Muscle of leg (tissue), 11 donors: Measurements from ENCODE around the gene TBC1D22B. TPM values are rescaled to one million over a fixed set of nuclear protein-coding genes. Genes with fewer than 3 reads are reported as not detected.

Experiments used
- DNase-seq: peaks from one replicate; pipeline ENCODE4 v3.0.0; 2013
- H3K27ac ChIP-seq: one replicate; pipeline ENCODE4 v1.5.1; 2013; ENCODE audit warnings: mild to moderate bottlenecking, low read length, control low read depth
- H3K27me3 ChIP-seq: one replicate; pipeline ENCODE4 v1.6.1; 2013; ENCODE audit warnings: low read length; ENCODE audit not compliant: control insufficient read depth, insufficient read depth
- H3K36me3 ChIP-seq: one replicate; pipeline ENCODE4 v1.6.1; 2013; ENCODE audit warnings: low read length; ENCODE audit not compliant: control insufficient read depth, insufficient read depth
- H3K4me1 ChIP-seq: one replicate; pipeline ENCODE4 v1.6.1; 2013; ENCODE audit warnings: low read length; ENCODE audit not compliant: control insufficient read depth, insufficient read depth
- H3K4me3 ChIP-seq: one replicate; pipeline ENCODE4 v1.5.1; 2013; ENCODE audit warnings: low read length, control low read depth
- H3K9me3 ChIP-seq: replicated peaks from 2 replicates; pipeline ENCODE4 v1.6.1; 2013; ENCODE audit warnings: low read depth, low read length; ENCODE audit not compliant: control insufficient read depth
- WGBS: methylation state at CpG from one replicate; pipeline ENCODE4 v1.1.5; 2013; ENCODE audit warnings: missing lambda C conversion rate; ENCODE audit not compliant: insufficient coverage; 5-methylcytosine and 5-hydroxymethylcytosine counted together
- polyA plus RNA-seq, 8 donors: library from polyadenylated mRNA; unstranded; fragments of 120-200 nt; gene quantifications; one replicate each; pipeline versions ENCODE4 v1.2.1 to v1.2.3, GENCODE V29; 2013; ENCODE audit warnings: inconsistent platforms in 1 of 8, low replicate concordance in 1 of 8; ENCODE audit not compliant: insufficient read length in 8 of 8, insufficient read depth in 1 of 8
- total RNA-seq: library from RNA; stranded (reverse); fragments of 120-200 nt; gene quantifications from one replicate; pipeline ENCODE4 v1.2.4, GENCODE V29; 2013

The TBC1D22B gene
- total and polyA plus RNA-seq, 9 donors = 3.9 to 8.3 (median 7.0) TPM

DNA sequence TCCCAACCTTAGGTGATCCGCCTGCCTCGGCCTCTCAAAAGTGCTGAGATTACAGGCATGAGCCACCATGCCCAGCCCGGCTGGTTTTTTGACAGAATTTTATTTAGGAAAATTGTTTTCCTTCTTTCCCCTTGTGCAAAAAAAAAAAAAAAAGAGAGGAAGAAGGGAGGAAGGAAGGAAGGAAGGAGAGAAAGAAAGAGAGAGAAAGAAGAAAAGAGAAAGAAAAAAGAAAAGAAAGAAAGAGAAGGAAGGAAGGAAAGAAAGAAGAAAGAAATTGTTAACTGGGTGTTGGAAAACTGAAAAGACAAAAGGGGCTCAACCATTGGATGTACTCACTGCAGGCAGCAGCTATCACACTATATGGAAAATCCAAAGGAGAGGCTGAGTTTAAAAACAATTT lies 94.8 kb downstream of the TBC1D22B start:
- DNase-seq = no peak
- H3K36me3 ChIP-seq = no peaks in the 10 kb centered on the region
- no peak overlapping the region for H3K4me3 ChIP-seq
- H3K27me3 ChIP-seq = no peaks in the 10 kb centered on the region
- no peak overlapping the region for H3K27ac ChIP-seq
- H3K9me3 ChIP-seq = no peaks in the 10 kb centered on the region
- peaks cover 11% of the 10 kb centered on the region for H3K4me1 ChIP-seq
- no CpG with 5 or more reads among the region's 3 CpGs for WGBS

DNA sequence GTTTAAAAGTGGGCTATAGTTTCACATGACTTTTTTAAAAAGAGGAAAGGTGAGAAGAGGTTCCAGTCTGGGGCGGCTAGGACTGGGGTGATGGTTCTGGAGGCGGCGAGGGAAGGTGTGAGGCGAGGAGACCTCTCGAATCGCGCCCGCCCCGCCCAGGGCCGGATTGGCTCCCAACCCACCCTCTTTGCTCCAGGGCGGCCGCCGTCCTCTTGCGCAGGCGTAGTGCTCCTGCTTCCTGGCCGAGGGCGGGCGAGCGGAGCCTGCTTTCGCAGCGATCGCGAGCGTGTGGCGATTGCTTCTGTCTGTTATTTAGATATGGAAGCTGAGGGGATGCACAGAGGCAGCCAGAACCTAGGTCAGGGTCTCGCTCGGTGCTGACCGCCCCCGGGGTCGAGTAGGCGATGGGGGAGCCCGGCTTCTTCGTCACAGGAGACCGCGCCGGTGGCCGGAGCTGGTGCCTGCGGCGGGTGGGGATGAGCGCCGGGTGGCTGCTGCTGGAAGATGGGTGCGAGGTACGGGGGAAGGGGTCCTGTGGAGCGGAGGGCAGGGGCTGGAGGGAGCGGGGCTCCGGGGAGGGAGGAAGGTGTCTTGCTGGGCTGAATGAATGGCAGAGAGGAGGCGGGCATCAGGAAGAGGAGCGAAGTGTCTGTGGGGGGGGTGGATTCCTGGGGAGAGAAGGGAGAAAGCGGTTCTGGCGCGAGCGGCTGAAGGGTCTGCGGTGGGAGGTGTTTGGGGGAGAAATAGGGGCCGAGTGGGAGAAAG lies 96.4 kb downstream of the TBC1D22B start, which contains the start of gene RNF8:
Gene RNF8 (plus strand): TSS at position 223 of the 765 bp plus-strand sequence. CDS start 182 bp downstream, at position 405.
- peak; percentile 95 for DNase-seq
- H3K27me3 ChIP-seq = no peaks in the 10 kb centered on the region
- peaks cover 11% of the 10 kb centered on the region for H3K4me1 ChIP-seq
- no peaks in the 10 kb centered on the region for H3K9me3 ChIP-seq
- 1% methylated on average over 40 of the region's 54 CpGs for WGBS
- peak within 1 kb of the TSS; percentile 84 for H3K27ac ChIP-seq
- no peaks in the 10 kb centered on the region for H3K36me3 ChIP-seq
- peak within 1 kb of the TSS; percentile 97 for H3K4me3 ChIP-seq

DNA sequence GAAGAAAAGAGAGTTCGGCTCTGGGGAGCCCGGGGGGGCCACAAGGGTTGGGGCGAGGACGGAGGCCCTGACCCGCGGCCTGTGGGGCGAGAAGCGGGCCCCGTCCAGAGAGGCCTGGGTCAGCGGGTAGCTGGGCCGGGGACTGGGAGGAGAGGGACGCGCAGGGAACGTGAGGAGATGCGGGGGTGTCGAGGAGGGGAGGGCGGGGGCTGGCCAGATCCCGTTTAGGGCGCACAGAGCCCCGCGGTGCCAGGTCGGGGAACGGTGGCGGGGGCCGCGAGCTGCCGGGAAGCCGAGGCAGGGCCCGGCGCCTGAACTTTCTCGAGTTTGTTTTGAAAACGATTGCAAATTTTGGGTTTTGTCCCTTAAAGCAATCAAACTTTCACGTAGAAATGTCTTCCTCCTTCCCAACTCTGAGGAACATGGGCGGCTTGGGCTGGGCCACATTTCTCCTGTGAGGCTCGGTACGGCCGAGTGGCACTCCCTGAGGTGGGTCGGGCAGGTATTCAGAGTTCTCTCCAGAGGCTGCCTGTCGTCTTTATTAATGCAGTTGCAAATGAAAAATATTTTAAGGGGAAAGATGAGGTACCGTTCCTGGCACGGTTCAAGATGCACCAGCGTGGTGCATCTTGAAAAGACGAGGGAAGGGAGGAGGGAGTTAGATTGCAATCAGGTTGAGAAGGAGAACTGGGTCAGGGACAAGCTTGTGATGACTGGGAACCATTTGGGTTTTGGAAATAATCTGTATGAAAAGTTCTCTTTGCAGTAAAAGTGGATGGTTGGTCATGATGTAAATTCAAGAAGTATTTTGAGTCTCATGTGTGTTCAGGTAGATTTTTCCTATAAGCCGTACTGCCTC lies 97.2 kb downstream of the TBC1D22B start:
- peak; percentile 27 for DNase-seq
- Histone ChIP-seq H3K36me3 (no peaks in the 10 kb centered on the region), H3K27ac (peak overlapping the region; percentile 84)

DNA sequence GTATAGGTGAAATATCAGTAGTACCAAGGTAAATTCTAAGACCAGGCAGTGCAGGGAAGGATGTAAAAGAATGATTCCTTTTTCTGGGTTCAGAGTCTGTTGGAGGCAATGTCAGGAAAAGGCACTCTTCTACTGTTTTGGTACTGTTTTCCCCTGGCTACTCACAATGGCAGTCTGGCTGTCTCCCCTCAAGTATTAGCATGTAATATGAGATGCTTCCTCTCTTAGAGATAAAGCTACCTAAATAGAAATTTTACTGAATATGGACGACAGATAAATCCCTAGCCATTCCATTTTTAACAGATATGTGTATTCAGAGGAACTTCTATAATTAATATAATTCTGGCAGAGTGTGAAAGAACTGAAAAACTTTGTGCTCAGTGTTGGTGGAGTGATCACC lies 99.7 kb downstream of the TBC1D22B start:
- no CpG with 5 or more reads among the region's 1 CpG for WGBS
- Histone ChIP-seq H3K9me3 (no peaks in the 10 kb centered on the region), H3K36me3 (peaks cover 5% of the 10 kb centered on the region), H3K27me3 (no peaks in the 10 kb centered on the region), H3K4me3 (no peak overlapping the region), H3K27ac (no peak overlapping the region), H3K4me1 (peaks cover 11% of the 10 kb centered on the region)
- DNase-seq = no peak

More for the DNA sequence above, 97.2 kb downstream of the TBC1D22B start:
- Histone ChIP-seq H3K4me3 (peak overlapping the region; percentile 97), H3K27me3 (no peaks in the 10 kb centered on the region), H3K4me1 (peaks cover 11% of the 10 kb centered on the region), H3K9me3 (no peaks in the 10 kb centered on the region)
- WGBS = 1% methylated on average over 41 of the region's 44 CpGs

DNA sequence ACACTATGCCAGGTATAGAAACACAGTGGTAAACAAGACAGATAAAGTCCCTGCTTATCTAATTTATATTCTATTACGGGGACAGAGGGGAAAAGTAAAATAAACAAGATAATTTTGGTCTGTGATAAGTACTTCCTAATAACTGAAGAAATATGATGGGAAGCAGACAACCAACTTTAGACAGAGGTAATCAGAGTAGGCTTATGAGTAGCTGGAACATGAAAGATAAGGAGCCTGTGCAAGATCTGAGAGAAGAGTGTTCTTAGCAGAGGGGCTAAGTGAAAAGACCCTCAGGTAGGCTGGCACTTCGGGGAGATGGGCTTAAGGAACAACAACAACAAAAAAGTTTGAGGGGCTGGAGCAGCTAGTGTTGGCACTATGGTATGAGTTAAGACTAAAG lies 100.3 kb downstream of the TBC1D22B start:
- Histone ChIP-seq H3K4me1 (peaks cover 11% of the 10 kb centered on the region), H3K27me3 (no peaks in the 10 kb centered on the region), H3K4me3 (no peak overlapping the region), H3K36me3 (peaks cover 5% of the 10 kb centered on the region), H3K27ac (no peak overlapping the region), H3K9me3 (no peaks in the 10 kb centered on the region)
- DNase-seq = no peak
- 83% methylated on average over 1 of the region's 2 CpGs for WGBS

DNA sequence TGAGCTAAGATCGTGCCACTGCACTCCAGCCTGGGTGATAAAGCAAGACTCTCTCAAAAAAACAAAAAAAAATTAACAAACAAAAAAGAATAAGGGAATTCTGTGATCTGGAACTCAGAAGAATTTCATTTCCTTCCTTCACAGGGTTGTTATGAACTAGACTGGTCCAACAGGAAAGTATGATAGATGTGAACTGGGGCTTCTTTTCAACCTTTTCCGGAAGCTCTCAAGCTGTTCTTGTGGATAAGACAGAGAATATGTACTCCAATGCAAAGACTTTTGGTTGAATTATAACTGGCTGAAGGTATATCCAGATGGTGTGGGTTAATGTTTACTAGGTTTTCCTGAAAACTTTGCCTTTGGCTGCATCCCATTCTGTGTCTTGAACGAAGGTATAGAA lies 101.5 kb downstream of the TBC1D22B start:
- Histone ChIP-seq H3K9me3 (no peaks in the 10 kb centered on the region), H3K27me3 (no peaks in the 10 kb centered on the region), H3K4me1 (peaks cover 6% of the 10 kb centered on the region), H3K27ac (no peak overlapping the region), H3K4me3 (no peak overlapping the region), H3K36me3 (peaks cover 5% of the 10 kb centered on the region)
- DNase-seq = no peak
- 87% methylated on average over 1 of the region's 3 CpGs for WGBS

DNA sequence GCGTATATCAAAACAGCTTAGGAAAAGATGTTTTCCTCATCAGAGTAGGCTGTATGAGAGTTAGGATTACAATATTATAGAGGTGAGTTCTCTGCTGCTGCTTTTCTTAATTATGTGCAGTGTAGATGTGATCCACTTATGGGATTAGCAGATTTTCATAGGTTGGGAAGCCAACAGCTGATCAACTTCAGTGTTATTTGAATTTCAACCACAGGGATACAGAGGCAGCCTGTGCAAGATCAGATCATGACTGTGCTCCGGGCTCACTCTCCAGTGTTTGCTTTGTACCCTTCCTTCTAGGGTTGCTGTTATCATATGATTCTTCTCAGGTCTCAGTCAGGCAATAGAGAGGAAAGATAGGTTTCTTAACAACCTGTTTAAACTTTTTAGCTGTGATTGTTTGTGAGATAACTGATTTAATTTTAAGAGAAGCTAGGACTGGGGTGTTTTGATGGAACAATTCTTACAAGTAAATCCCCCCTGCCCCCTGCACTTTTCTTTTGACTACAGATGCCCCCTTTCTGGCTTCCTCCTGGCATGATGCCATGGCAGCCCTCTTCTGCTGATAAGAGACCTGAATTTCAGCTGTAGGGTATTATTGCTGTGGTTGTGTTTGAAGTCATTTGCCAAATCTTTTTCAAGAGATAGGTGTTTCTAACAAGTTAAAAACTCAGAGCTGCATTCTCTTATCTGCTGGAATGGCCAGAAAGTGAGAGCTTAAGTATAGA lies 104.7 kb downstream of the TBC1D22B start:
- Histone ChIP-seq H3K27ac (no peak overlapping the region), H3K36me3 (peaks cover 7% of the 10 kb centered on the region), H3K27me3 (no peaks in the 10 kb centered on the region), H3K4me3 (no peak overlapping the region), H3K4me1 (no peaks in the 10 kb centered on the region), H3K9me3 (no peaks in the 10 kb centered on the region)
- WGBS = 100% methylated on average over 1 of the region's 2 CpGs
- DNase-seq = no peak

DNA sequence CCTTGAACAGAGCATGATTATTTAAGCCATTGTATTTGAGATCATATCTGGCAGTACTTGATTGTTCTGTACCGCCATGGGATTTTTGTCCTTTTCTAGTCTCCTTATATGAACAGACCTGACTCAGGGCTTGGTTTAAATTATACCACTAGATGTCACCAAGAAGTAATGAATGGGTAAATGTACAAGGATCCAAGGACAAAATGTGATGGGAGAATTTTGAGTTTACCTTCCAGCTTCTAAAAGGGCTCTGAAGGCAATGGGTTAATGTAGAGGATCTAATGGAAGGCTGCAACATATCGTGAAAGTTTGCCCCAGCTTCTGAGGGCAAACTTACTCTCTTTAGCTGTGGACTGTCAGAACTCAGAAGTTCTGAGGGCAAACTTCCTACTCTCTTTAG lies 108.2 kb downstream of the TBC1D22B start:
- WGBS = no CpG with 5 or more reads among the region's 2 CpGs
- Histone ChIP-seq H3K27me3 (no peaks in the 10 kb centered on the region), H3K4me1 (peaks cover under 1% of the 10 kb centered on the region), H3K36me3 (peaks cover 24% of the 10 kb centered on the region), H3K4me3 (no peak overlapping the region), H3K9me3 (no peaks in the 10 kb centered on the region), H3K27ac (no peak overlapping the region)
- DNase-seq = peak; percentile 19

DNA sequence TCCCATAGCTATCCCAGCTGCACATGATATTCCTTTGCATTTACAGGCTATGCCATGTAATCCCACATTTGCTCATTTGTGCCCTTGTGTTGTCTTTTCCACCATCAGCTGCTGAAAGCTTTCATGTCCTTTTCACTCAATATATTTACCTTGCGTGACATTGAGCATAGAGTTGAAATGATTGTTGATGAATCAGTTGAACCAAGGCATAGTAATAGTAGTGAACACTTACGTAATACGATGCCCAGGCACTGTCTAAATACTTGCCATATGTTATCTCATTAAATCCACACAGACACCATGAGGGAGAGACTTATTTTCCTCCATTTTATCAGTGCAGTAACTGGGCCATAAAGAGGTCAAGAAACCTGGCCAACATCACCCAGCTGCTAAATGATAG lies 109.3 kb downstream of the TBC1D22B start:
- peaks cover 10% of the 10 kb centered on the region for H3K4me1 ChIP-seq
- no peaks in the 10 kb centered on the region for H3K9me3 ChIP-seq
- no peak overlapping the region for H3K27ac ChIP-seq
- H3K4me3 ChIP-seq = no peak overlapping the region
- no peak for DNase-seq
- no peaks in the 10 kb centered on the region for H3K27me3 ChIP-seq
- peaks cover 30% of the 10 kb centered on the region for H3K36me3 ChIP-seq
- WGBS = no CpG with 5 or more reads among the region's 3 CpGs

DNA sequence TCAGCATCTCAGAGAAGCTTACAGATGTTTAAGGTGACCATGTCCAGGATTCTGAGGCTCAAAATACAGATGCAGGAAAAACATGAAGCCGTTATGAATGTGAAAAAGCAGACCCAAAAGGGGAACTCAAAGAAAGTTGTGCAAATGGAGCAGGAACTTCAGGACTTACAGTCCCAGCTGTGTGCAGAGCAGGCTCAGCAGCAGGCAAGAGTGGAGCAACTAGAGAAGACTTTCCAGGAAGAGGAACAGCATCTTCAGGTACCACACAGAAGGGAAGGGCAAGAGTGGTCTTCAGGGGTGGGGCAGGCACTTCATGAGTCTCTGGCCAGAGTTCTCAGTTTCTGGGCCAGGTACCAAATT lies 111.4 kb downstream of the TBC1D22B start:
- H3K9me3 ChIP-seq = no peaks in the 10 kb centered on the region
- peaks cover 31% of the 10 kb centered on the region for H3K36me3 ChIP-seq
- 71% methylated on average over 1 of the region's 1 CpG for WGBS
- H3K4me3 ChIP-seq = no peak overlapping the region
- DNase-seq = no peak
- H3K4me1 ChIP-seq = peaks cover 10% of the 10 kb centered on the region
- no peak overlapping the region for H3K27ac ChIP-seq
- H3K27me3 ChIP-seq = no peaks in the 10 kb centered on the region
